ENCODE data around the gene CCDC50.

Gene CCDC50

GRCh38 chr3:191329654-191330529, 698 bp downstream of the CCDC50 start, which contains the start of gene UTS2B:
TSS of gene UTS2B (minus strand) at chr3:191330526. CDS start at chr3:191282189, 48,337 bp downstream.
- H3K27ac ChIP-seq = peak within 1 kb of the TSS; percentile 67

GRCh38 chr3:191330530-191331048, 1.4 kb downstream of the CCDC50 start:
- TF ChIP-seq ZFX (IDR thresholded peaks at IDR 0.05; ENCODE audit: borderline replicate concordance) = no peak
- no peak for TF ChIP-seq CTCF (IDR thresholded peaks at IDR 0.05)
- peak overlapping the region; percentile 67 for H3K27ac ChIP-seq

More at GRCh38 chr3:191329654-191330529, 698 bp downstream of the CCDC50 start, which contains the start of gene UTS2B:
- TF ChIP-seq CTCF (IDR thresholded peaks at IDR 0.05) (no peak), ZFX (IDR thresholded peaks at IDR 0.05; ENCODE audit: borderline replicate concordance) (no peak)

- H3K27ac ChIP-seq = no peak overlapping the region
- TF ChIP-seq CTCF (IDR thresholded peaks at IDR 0.05) (no peak), ZFX (IDR thresholded peaks at IDR 0.05; ENCODE audit: borderline replicate concordance) (no peak)
Observed at GRCh38 chr3:191331388-191331787, 2.2 kb downstream of the CCDC50 start.

GRCh38 chr3:191333298-191333880, 4.2 kb downstream of the CCDC50 start:
- no peak overlapping the region for H3K27ac ChIP-seq
- TF ChIP-seq ZFX (IDR thresholded peaks at IDR 0.05; ENCODE audit: borderline replicate concordance) = no peak
- no peak for TF ChIP-seq CTCF (IDR thresholded peaks at IDR 0.05)

GRCh38 chr3:191334346-191334893, 5.2 kb downstream of the CCDC50 start:
- TF ChIP-seq CTCF (IDR thresholded peaks at IDR 0.05) (no peak), ZFX (IDR thresholded peaks at IDR 0.05; ENCODE audit: borderline replicate concordance) (no peak)
- no peak overlapping the region for H3K27ac ChIP-seq

- no peak for TF ChIP-seq CTCF (IDR thresholded peaks at IDR 0.05)
- TF ChIP-seq ZFX (IDR thresholded peaks at IDR 0.05; ENCODE audit: borderline replicate concordance) = no peak
- H3K27ac ChIP-seq = no peak overlapping the region
Observed at GRCh38 chr3:191336833-191337232, 7.6 kb downstream of the CCDC50 start.
